MG63 (cell line): ENCODE measurements around the gene CA11. TPM values are rescaled to one million over a fixed set of nuclear protein-coding genes. Genes with fewer than 3 reads are reported as not detected.

Experiments
- DNase-seq: peaks from one replicate; pipeline ENCODE4 v3.0.0-alpha.2; 2020
- H3K27me3 ChIP-seq: fragments of 250-450 bp; sonication (Bioruptor Pico); 2 replicates; pipeline ENCODE4 v1.5.1; 2020; ENCODE audit warnings: mild to moderate bottlenecking, moderate library complexity
- H3K36me3 ChIP-seq: fragments of 250-450 bp; sonication (Bioruptor Pico); 2 replicates; pipeline ENCODE4 v1.5.1; 2020; ENCODE audit warnings: mild to moderate bottlenecking, moderate library complexity
- H3K4me3 ChIP-seq: fragments of 250-450 bp; sonication (Bioruptor Pico); 2 replicates; pipeline ENCODE4 v1.5.1; 2020; ENCODE audit warnings: mild to moderate bottlenecking, moderate library complexity
- H3K9me3 ChIP-seq: fragments of 250-450 bp; sonication (Bioruptor Pico); 2 replicates; pipeline ENCODE4 v1.5.1; 2020; ENCODE audit warnings: mild to moderate bottlenecking, moderate library complexity
- total RNA-seq: library from RNA; depleted of rRNA; stranded (reverse); fragments of >200 nt; shearing (Covaris generic); gene quantifications from 2 replicates; pipeline ENCODE4 v1.2.3, GENCODE V29; 2014; ENCODE audit warnings: low replicate concordance

Gene CA11
- total RNA-seq, 1 experiment from 2014 or later = 1.3 TPM

- Histone ChIP-seq H3K36me3 (peaks cover 41% of the 10 kb centered on the region), H3K4me3 (no peak overlapping the region), H3K27me3 (no peaks in the 10 kb centered on the region), H3K9me3 (no peaks in the 10 kb centered on the region)
- no peak for DNase-seq
Measured at GRCh38 chr19:48627865-48628314, 18.1 kb downstream of the CA11 start.

GRCh38 chr19:48627201-48627864, 18.7 kb downstream of the CA11 start:
- Histone ChIP-seq H3K9me3 (no peaks in the 10 kb centered on the region), H3K27me3 (no peaks in the 10 kb centered on the region), H3K4me3 (no peak overlapping the region), H3K36me3 (peaks cover 42% of the 10 kb centered on the region)
- DNase-seq = no peak

GRCh38 chr19:48625891-48626327, 20.1 kb downstream of the CA11 start:
- peaks cover 47% of the 10 kb centered on the region for H3K36me3 ChIP-seq
- no peak overlapping the region for H3K4me3 ChIP-seq
- no peak for DNase-seq
- H3K9me3 ChIP-seq = no peaks in the 10 kb centered on the region
- no peaks in the 10 kb centered on the region for H3K27me3 ChIP-seq

- Histone ChIP-seq H3K9me3 (no peaks in the 10 kb centered on the region), H3K27me3 (no peaks in the 10 kb centered on the region), H3K4me3 (no peak overlapping the region), H3K36me3 (peaks cover 40% of the 10 kb centered on the region)
- no peak for DNase-seq
Measured at GRCh38 chr19:48624791-48625723, 20.9 kb downstream of the CA11 start.

- H3K9me3 ChIP-seq = no peaks in the 10 kb centered on the region
- H3K27me3 ChIP-seq = no peaks in the 10 kb centered on the region
- H3K4me3 ChIP-seq = no peak overlapping the region
- H3K36me3 ChIP-seq = peaks cover 31% of the 10 kb centered on the region
- no peak for DNase-seq
Measured at GRCh38 chr19:48624067-48624594, 21.9 kb downstream of the CA11 start.

- Histone ChIP-seq H3K9me3 (no peaks in the 10 kb centered on the region), H3K27me3 (no peaks in the 10 kb centered on the region), H3K4me3 (no peak overlapping the region), H3K36me3 (peaks cover 33% of the 10 kb centered on the region)
- no peak for DNase-seq
Measured at GRCh38 chr19:48623556-48624066, 22.4 kb downstream of the CA11 start.

- H3K4me3 ChIP-seq = peak overlapping the region; percentile 87
- peaks cover 58% of the 10 kb centered on the region for H3K36me3 ChIP-seq
- H3K27me3 ChIP-seq = no peaks in the 10 kb centered on the region
- no peaks in the 10 kb centered on the region for H3K9me3 ChIP-seq
- DNase-seq = no peak
Measured at GRCh38 chr19:48619692-48620585, 26.0 kb downstream of the CA11 start.

GRCh38 chr19:48618916-48619691, 26.9 kb downstream of the CA11 start, which contains the start of the genes RPL18 and SPHK2:
RPL18 (minus strand) TSS chr19:48619178; CDS start chr19:48619143, 35 bp downstream.
SPHK2 (plus strand) TSS chr19:48619506; CDS start chr19:48620515, 1,009 bp downstream.
- peak; percentile 100 for DNase-seq
- Histone ChIP-seq H3K9me3 (no peaks in the 10 kb centered on the region), H3K4me3 (peak within 1 kb of the TSS; percentile 87), H3K36me3 (peaks cover 66% of the 10 kb centered on the region), H3K27me3 (no peaks in the 10 kb centered on the region)

GRCh38 chr19:48618278-48618915, 27.6 kb downstream of the CA11 start:
- Histone ChIP-seq H3K36me3 (peaks cover 61% of the 10 kb centered on the region), H3K27me3 (no peaks in the 10 kb centered on the region), H3K9me3 (no peaks in the 10 kb centered on the region), H3K4me3 (peak overlapping the region; percentile 87)
- no peak for DNase-seq

- Histone ChIP-seq H3K36me3 (peaks cover 58% of the 10 kb centered on the region), H3K27me3 (no peaks in the 10 kb centered on the region), H3K9me3 (no peaks in the 10 kb centered on the region), H3K4me3 (peak overlapping the region; percentile 87)
- peak; percentile 43 for DNase-seq
Measured at GRCh38 chr19:48617146-48617937, 28.6 kb downstream of the CA11 start.

- Histone ChIP-seq H3K4me3 (peak overlapping the region; percentile 87; the same call in 1 of the 2 replicates), H3K9me3 (no peaks in the 10 kb centered on the region), H3K36me3 (peaks cover 54% of the 10 kb centered on the region), H3K27me3 (no peaks in the 10 kb centered on the region)
- DNase-seq = no peak
Measured at GRCh38 chr19:48616491-48617056, 29.4 kb downstream of the CA11 start.

- Histone ChIP-seq H3K27me3 (no peaks in the 10 kb centered on the region), H3K36me3 (peaks cover 48% of the 10 kb centered on the region), H3K4me3 (no peak overlapping the region), H3K9me3 (no peaks in the 10 kb centered on the region)
- no peak for DNase-seq
Measured at GRCh38 chr19:48616041-48616436, 29.9 kb downstream of the CA11 start.

GRCh38 chr19:48615231-48616040, 30.6 kb downstream of the CA11 start:
- H3K27me3 ChIP-seq = no peaks in the 10 kb centered on the region
- H3K4me3 ChIP-seq = no peak overlapping the region

More at GRCh38 chr19:48615231-48616040, 30.6 kb downstream of the CA11 start:
- no peak for DNase-seq
- no peaks in the 10 kb centered on the region for H3K9me3 ChIP-seq
- peaks cover 47% of the 10 kb centered on the region for H3K36me3 ChIP-seq
